ENCODE results near the gene PALLD. TPM values are rescaled to one million over a fixed set of nuclear protein-coding genes. Genes with fewer than 3 reads are reported as not detected.

Gene PALLD
- total RNA-seq, 1 donor from 2014 or later: 25.0 TPM

Small RNA genes within 50 kb of the gene (small RNA-seq; reads per million reads assigned to genes)
- gene RF00432 (not detected), gene RNU6-1336P (not detected), gene RNU6-853P (not detected)

Other genes with a start within 250 kb of the PALLD start
- 6.7 TPM for gene DDX60, start 178.3 kb upstream of the PALLD start, total RNA-seq
- 5.1 TPM for gene DDX60L, start 16.6 kb upstream of the PALLD start, total RNA-seq

Measured in occipital lobe (tissue), 2 donors.